ENCODE data around the gene CHD6.

CHD6 gene

GRCh38 chr20:41392295-41392694 is 225.9 kb downstream of the CHD6 start:
- DNase-seq, result no peak

GRCh38 chr20:41391587-41392001 is 226.6 kb downstream of the CHD6 start:
- DNase-seq, result peak; percentile 50

DNA sequence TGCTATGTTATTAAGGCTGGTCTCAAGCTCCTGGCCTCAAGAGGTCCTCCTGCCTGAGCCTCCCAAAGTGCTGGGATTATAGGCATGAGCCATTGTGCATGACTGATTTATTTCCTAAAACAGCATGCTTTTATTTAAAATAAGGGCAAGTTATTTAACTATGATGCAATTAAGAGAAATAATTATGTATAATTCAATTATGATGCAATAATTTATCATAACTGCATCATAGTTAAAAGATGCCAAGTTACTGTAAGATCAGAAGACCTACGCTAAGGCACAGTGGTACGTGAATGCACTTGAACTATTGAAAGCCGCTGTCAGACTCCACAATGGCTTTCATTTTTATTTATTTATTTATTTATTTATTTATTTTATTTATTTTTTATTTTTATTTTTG is 227.3 kb downstream of the CHD6 start:
- DNase-seq, result no peak

DNA sequence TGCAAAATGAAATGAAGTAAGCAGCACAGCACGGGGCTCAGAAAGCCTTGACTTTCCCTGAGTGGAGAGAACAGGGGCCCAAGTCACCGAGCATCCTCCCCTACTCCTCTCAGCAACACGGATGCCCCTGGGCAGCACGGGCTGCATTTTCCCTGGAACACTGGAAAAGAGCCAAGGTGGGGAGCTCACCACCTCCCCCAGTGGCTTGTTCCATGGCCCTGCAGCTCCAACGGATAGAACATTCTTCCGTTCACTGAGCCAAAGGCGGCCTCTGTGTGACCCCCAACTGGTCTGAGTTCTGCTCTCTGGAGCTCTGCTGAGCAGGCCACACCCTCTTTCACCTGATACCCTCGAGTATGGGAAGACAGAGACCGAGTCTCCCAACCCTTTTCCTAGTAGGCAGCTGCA is 230.7 kb downstream of the CHD6 start:
- DNase-seq, result peak; percentile 33

DNA sequence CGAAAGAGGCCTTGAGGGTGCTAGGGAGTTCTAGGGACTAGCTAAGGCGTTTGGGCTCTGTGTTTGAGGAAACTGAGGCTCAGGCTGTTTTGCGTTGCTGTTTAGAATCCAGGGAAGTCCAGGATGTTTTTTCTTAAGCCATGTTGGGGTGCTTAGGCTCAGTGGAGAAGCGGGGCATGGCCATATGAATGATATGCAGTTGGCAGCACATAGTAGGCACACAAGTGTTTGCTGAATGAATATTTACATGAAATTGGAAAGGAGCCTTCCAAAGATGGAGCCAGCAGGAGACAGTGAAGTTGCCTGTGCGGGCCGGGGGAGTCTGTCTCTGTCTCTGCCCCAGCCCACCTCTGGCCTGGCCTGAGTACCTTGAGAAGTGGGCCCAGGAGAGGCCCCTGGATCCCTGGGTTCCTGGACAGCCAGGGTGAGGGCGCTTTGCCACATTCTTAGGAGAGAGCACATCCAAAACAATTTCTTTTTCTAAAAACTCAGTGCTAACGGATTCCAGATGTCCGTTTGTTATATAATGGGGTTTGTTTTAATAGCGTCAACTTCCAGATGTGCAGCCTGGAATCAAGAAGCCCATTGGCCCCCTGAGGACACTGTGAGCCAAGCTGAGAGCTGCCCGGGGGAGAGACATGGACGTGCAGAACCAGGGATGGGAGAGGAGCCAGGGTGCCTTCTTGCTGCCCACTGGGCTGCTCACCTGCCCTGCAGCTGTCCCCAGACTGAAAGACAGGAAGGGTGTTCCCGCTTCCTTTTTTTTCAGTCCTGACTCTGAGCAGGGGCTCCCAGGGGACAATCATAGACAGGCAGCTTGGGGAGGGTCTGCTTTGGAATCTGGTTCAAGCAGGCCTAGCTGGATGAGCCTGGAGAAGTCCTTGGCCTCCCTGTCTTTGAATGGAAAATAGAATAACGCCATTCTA is 231.4 kb downstream of the CHD6 start:
- DNase-seq, result peak; percentile 58

DNA sequence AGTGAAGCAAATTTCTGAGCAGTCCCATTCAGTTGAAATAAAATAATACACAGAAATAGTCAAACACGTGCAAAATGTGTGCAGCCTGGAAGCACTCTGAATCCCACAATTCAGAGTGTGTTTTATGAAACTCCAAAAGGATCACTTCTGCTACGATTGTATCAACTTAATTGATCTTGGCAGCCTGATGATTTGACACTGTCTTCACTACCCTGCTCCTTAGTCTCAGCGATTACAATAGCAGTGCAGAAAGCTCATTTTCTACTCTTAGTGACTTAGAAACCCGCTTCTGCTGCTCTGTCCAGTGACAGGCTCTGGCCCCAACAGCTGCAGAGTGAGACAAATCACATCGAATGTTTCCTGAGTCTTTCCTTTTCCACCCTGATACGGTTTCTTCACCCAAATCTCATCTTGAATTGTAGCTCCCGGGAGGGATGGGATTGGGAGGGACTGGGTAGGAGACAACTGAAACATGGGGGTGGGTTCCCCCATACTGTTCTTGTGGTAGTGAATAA is 235.3 kb downstream of the CHD6 start:
- no peak for DNase-seq

DNA sequence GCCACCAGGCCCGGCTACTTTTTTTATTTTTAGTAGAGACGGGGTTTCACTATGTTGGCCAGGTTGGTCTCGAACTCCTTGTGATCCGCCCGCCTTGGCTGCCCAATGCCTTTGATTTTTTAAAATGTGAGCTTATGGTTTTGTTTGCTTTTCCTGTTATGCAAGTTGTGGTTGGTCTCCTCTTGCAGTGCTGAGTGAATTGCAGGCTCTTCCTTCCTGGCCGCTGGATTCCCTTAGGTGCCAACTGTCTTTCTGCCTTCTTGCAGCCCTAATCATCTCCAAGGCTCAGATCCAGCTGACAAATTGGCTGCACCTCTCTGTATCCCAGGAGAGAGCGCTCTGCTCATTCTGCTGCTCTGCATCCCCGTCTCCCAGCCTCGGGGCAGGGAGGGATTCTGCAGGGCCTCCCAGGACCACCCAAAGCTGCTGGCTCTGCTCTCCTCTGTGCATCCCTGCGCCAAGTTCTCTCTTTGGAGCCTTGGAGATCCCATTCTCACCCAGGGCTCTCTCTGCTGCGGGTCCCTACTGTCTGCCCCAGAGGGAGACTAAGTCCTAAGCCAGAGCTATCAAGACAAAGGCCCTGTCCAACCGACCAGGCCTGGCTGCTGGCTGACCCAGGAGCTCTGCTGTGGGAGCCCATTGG is 237.5 kb downstream of the CHD6 start:
- no peak for DNase-seq

- DNase-seq, result no peak
These were observed 238.6 kb downstream of the CHD6 start for GRCh38 chr20:41379551-41379950.

DNA sequence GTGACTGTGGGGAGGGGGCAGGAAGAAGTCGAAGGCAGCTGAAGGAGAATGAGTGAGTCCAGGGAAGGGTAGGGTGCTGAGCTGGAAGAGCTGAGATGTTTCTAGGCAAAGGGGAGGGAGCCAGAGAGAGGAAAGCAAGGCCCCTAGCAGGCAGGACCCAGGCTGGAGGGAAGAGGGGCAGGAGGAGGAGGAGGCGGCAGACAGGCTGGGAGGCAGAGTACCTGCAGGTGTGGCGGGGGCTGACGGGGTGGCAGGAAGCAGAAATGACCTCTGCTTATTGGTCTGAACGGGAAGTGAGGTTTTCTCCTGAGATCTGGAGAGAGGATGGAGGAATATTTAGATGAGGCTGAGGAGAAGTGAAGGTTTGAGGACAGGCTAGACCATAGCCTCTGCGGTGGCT is 240.9 kb downstream of the CHD6 start:
- DNase-seq, result no peak

DNA sequence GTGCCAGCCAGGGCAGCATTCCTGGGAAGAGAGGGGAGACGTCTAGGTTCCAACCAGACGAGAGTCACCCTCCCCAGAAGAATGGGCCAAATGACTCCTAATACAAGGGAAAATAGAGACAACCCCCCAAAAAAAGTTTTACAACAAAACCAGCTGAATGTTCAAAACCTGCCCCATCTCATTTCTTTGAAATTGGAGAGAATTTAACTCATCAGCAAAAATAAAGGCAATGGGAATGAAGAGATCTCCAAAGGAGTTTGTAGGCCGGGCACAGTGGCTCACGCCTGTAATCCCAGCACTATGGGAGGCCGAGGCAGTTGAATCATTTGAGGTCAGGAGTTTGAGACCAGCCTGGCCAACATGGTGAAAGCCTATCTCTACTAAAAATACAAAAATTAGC is 241.8 kb downstream of the CHD6 start:
- DNase-seq, result no peak

DNA sequence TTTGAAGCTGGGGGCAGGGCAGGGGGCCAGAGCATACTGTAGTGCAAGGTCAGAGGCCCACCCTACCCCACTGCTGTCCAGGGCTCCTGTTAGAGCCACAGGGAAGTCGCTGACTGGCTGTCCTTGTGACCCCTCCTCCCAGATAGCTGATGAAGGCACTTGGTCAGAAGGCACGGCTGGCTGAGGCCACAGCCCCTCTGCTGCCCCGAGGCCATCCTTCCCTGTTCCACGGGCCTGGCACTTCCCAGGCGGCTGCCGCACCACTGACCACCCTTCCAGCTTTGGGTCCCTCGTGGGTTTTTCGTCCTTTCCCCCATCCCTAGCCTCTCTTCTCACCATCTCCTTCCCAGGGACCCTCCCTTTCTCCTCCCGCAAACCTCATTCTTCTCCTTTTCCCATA is 242.3 kb downstream of the CHD6 start:
- no peak for DNase-seq

- DNase-seq, result no peak
These were observed 244.0 kb downstream of the CHD6 start for GRCh38 chr20:41373931-41374920.

DNA sequence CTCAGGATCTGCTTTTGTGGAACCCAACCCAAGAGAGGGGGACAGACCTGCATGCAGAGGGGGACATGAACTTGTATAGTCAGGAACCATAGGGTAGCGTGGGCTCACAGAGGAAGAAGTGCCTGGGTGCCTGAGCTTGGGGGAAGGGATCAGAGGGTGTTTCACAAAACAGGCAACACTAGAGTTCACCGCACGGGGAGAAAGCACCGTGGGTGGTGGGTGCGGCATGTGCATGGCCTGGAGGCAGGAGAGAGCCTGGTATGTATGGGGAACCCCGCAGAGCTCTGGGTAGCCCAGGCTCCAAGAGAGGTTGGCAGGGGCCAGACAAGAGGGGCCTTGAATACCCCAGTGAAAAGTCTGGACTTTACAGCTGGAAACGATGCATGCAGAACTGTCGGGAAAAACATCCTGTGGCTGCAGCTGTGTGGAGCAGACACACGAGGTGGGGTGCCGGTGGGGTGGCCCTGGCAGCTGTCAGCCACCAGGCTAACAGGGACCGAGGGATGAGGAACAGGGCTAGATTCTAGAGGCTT is 244.9 kb downstream of the CHD6 start:
- DNase-seq, result no peak

GRCh38 chr20:41371371-41371770 is 246.8 kb downstream of the CHD6 start:
- DNase-seq, result no peak

DNA sequence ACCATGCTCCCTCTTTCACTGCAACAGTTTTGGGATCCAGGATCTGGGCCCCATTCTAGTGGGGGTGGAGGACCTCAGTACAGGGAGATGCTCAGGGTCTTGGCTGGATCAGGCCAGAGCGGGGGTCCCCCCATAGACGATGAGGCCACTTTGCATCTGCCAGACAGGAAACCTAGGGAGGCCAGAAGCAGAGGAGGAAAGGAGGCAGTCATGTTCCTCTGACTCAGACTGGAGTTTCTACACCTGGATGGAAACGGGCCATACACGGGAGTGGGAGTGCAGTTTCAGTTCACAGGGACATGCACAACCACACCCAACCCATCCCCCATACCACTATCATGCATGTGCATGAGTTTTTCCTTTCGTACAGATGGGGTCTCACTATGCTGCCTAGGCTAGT is 248.0 kb downstream of the CHD6 start:
- DNase-seq, result no peak

- DNase-seq, result no peak
These were observed 248.5 kb downstream of the CHD6 start for GRCh38 chr20:41369673-41370072.

- no peak for DNase-seq
These were observed 250.2 kb downstream of the CHD6 start for GRCh38 chr20:41367956-41368355.

- DNase-seq, result no peak
These were observed 250.8 kb downstream of the CHD6 start for GRCh38 chr20:41367393-41367695.

- DNase-seq, result no peak
These were observed 251.4 kb downstream of the CHD6 start, which contains the start of gene EMILIN3 for GRCh38 chr20:41366546-41367392. Gene EMILIN3, minus strand, starts transcription at chr20:41366818. Its CDS starts 184 bp downstream, at chr20:41366634.

DNA sequence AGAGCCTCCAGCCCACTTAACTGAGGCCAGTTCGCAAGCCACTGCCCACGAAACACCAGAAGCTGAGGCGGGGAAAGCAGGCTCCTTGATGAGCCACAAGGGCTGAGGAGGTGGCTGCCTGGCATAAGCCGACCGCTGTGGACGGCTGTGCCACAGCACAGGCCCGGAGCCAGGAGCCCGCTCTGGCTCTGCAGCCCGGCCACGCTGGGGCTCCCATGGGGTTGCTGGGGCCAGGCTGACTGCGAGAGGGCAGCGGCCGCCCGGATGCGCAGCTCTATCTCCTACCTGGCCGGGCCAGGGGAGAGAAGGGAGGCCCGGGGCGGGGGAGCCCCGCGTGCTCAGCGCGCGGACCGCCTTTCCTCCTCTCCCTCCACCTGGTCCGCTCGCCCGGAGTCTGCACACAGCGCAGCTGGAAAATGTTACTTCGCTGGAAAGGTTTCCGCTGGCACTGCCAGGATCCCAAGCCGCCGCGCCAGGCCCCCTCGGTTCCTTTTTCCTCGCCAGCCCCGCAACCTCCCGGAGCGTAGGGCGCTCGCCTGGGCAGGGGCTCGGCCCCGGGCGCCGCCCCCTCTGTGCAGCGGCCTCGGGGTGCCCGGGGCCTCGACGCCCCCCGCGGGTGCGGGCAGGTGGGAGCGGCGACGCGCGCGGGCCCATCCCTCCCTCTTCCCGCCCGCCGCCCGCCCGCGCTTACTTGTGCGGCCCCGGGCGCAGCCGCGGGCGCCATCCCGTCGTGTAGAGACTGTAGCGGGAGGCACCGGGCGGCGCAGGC is 252.2 kb downstream of the CHD6 start:
- no peak for DNase-seq

All from fibroblast of skin of scalp (primary cell).